Right lobe of liver (tissue), 4 donors: ENCODE results near the gene ECT2.
"Not testable (repeated sequence)": the region's sequence is repeated elsewhere in the genome, so short reads cannot be mapped to it uniquely, and the experiment has no call there.

Experiments
- POLR2A ChIP-seq: fragments of 450-650 bp; IDR thresholded peaks from one replicate; pipeline ENCODE4 v1.6.1; 2017; ENCODE audit warnings: antibody characterized with exemption, mild to moderate bottlenecking
- TF ChIP-seq, protein P1 (sequence below), 4 donors: fragments of 200-600 bp in 3 of 4; fragments of 450-650 bp in 1 of 4; IDR thresholded peaks; one replicate each; pipeline versions ENCODE4 v1.5.1 to v1.8.0; 2016 to 2022; ENCODE audit warnings: antibody characterized with exemption in 4 of 4, mild to moderate bottlenecking in 2 of 4
- donor health status: DM: no; HTN: no; CAD: no.
- donor health status: DM: no; HTN: no; CAD: no.
- donor health status: DM: no; HTN: yes; CAD: no.

GRCh38 chr3:172702731-172703130 is 47.8 kb upstream of the ECT2 start:
- TF ChIP-seq, protein P1, sequence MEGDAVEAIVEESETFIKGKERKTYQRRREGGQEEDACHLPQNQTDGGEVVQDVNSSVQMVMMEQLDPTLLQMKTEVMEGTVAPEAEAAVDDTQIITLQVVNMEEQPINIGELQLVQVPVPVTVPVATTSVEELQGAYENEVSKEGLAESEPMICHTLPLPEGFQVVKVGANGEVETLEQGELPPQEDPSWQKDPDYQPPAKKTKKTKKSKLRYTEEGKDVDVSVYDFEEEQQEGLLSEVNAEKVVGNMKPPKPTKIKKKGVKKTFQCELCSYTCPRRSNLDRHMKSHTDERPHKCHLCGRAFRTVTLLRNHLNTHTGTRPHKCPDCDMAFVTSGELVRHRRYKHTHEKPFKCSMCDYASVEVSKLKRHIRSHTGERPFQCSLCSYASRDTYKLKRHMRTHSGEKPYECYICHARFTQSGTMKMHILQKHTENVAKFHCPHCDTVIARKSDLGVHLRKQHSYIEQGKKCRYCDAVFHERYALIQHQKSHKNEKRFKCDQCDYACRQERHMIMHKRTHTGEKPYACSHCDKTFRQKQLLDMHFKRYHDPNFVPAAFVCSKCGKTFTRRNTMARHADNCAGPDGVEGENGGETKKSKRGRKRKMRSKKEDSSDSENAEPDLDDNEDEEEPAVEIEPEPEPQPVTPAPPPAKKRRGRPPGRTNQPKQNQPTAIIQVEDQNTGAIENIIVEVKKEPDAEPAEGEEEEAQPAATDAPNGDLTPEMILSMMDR (IDR thresholded peaks at IDR 0.05), result not testable (repeated sequence)
- TF ChIP-seq POLR2A, result not testable (repeated sequence)
